Gastrocnemius medialis (tissue), 4 donors: ENCODE results near the gene MYH10.

Experiments
- POLR2A ChIP-seq, 2 donors: fragments of 450-650 bp; IDR thresholded peaks; one replicate each; pipeline ENCODE4 v1.6.1; 2017; ENCODE audit warnings: antibody characterized with exemption in 2 of 2, mild to moderate bottlenecking in 2 of 2, moderate library complexity in 2 of 2
- TF ChIP-seq, protein P1 (sequence below), 5 experiments: fragments of 450-650 bp in 3 of 5; fragments of 200-600 bp in 2 of 5; sonication (generic) in 2 of 5; IDR thresholded peaks in 4 of 5; conservative IDR thresholded peaks in 1 of 5; 1 replicate in 4 of 5; 2 replicates in 1 of 5; pipeline ENCODE4 v1.5.1; 2016 to 2019; ENCODE audit warnings: antibody characterized with exemption in 5 of 5, mild to moderate bottlenecking in 3 of 5, moderate library complexity in 3 of 5

DNA sequence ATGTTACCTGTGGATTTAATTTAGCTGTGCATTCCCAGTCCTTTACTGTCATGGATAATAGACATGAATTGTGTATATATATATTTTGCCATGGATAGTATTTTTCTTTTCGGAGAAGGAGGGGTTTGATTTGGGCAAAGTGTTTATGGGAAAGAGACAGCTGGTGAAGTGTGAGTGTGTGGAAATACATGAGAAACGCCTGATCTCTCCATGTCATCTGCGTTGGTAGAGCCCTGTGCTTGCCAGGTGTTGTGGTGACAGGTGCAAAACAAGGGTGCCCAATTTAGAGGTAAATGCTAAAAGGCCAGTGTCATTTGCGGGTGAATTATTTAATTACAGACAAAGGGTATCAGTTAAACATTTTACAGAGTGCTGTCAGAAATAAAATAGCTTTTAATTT lies 171.4 kb downstream of the MYH10 start:
- TF ChIP-seq, protein P1, sequence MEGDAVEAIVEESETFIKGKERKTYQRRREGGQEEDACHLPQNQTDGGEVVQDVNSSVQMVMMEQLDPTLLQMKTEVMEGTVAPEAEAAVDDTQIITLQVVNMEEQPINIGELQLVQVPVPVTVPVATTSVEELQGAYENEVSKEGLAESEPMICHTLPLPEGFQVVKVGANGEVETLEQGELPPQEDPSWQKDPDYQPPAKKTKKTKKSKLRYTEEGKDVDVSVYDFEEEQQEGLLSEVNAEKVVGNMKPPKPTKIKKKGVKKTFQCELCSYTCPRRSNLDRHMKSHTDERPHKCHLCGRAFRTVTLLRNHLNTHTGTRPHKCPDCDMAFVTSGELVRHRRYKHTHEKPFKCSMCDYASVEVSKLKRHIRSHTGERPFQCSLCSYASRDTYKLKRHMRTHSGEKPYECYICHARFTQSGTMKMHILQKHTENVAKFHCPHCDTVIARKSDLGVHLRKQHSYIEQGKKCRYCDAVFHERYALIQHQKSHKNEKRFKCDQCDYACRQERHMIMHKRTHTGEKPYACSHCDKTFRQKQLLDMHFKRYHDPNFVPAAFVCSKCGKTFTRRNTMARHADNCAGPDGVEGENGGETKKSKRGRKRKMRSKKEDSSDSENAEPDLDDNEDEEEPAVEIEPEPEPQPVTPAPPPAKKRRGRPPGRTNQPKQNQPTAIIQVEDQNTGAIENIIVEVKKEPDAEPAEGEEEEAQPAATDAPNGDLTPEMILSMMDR (IDR thresholded peaks at IDR 0.05 in 4 of 5, conservative IDR thresholded peaks at IDR 0.05 in 1 of 5) = no peak
- no peak for TF ChIP-seq POLR2A (IDR thresholded peaks at IDR 0.05)
